HCT116 (cell line): ENCODE measurements around the gene GNPTG. TPM values are rescaled to one million over a fixed set of nuclear protein-coding genes. Genes with fewer than 3 reads are reported as not detected.

ENCODE experiments used
- ATAC-seq: fragments of 200-7000 bp; cut with Tn5 transposase; 2 replicates; pipeline ENCODE4 v1.9.1; 2020; ENCODE audit warnings: mild to moderate bottlenecking, moderate library complexity
- BruUV-seq: library from RNA; stranded (reverse); fragments of 400-500 nt; replicated peaks from 2 replicates; lab custom pipeline; 2021; lab: Mats Ljungman, UMichigan
- CTCF ChIA-PET: fragments of 300-600 bp; sonication (Branson Sonifier 250); formaldehyde crosslinking; loops from one replicate; lab custom pipeline; 2021; ENCODE audit warnings: antibody characterized with exemption; lab: Charles Lee
- POLR2A ChIA-PET: fragments of 300-600, 350-600 bp; sonication (Branson Sonifier 250); formaldehyde crosslinking; loops from one replicate; lab custom pipeline; 2021; ENCODE audit warnings: antibody characterized with exemption; lab: Charles Lee
- RAD21 ChIA-PET, 2 experiments: fragments of 300-600 bp; sonication (Branson Sonifier 250); formaldehyde crosslinking; loops; one replicate each; lab custom pipeline; 2023; ENCODE audit warnings: low total read pairs in 2 of 2; ENCODE audit not compliant: uncharacterized antibody in 2 of 2, unreplicated experiment in 2 of 2, low non-redundant PET in 1 of 2; lab: Charles Lee
- DNase-seq: peaks from one replicate; pipeline ENCODE4 v3.0.0-alpha.2; 2010; ENCODE audit warnings: low read depth, low spot score
- H2AFZ ChIP-seq: fragments of 200-600 bp; shearing (Covaris generic), sonication (generic); 2 replicates; pipeline ENCODE4 v1.6.1; 2017; ENCODE audit warnings: low read depth, mixed run types, mixed read lengths, antibody characterized with exemption, low read length; ENCODE audit not compliant: poor library complexity, severe bottlenecking
- H3K27ac ChIP-seq: 2 replicates; pipeline ENCODE4 v1.5.1; 2012; ENCODE audit warnings: low read depth, low read length
- H3K27me3 ChIP-seq: fragments of 200-600 bp; sonication (generic); 2 replicates; pipeline ENCODE4 v1.6.1; 2016; ENCODE audit warnings: mixed run types, low read length, mixed read lengths; ENCODE audit not compliant: insufficient read depth
- H3K36me3 ChIP-seq, 2 experiments: fragments of 200-500 bp in 1 of 2; fragments of 200-600 bp in 1 of 2; sonication (Bioruptor generic) in 1 of 2; sonication (generic) in 1 of 2; 2 replicates each; pipeline versions ENCODE4 v1.5.1 to v1.6.1; 2014 to 2016; ENCODE audit warnings: low read length in 2 of 2, inconsistent platforms in 1 of 2, mixed read lengths in 1 of 2, mixed run types in 1 of 2; ENCODE audit not compliant: insufficient read depth in 2 of 2, control insufficient read depth in 1 of 2
- H3K4me1 ChIP-seq, 2 experiments: fragments of 200-600 bp in 1 of 2; sonication (generic) in 1 of 2; 2 replicates each; pipeline versions ENCODE4 v1.5.1 to v1.6.1; 2012 to 2017; ENCODE audit warnings: low read length in 2 of 2, inconsistent platforms in 1 of 2, mild to moderate bottlenecking in 1 of 2, mixed read lengths in 1 of 2, mixed run types in 1 of 2, moderate library complexity in 1 of 2; ENCODE audit not compliant: insufficient read depth in 2 of 2, control insufficient read depth in 1 of 2
- H3K4me2 ChIP-seq: fragments of 200-600 bp; sonication (generic); 2 replicates; pipeline ENCODE4 v1.6.1; 2017; ENCODE audit warnings: mixed run types, low read length, mixed read lengths
- H3K4me3 ChIP-seq, 2 experiments: fragments of 200-600 bp in 1 of 2; sonication (generic) in 1 of 2; replicated peaks in 1 of 2; 2 replicates each; pipeline ENCODE4 v1.5.1; 2011 to 2016; ENCODE audit warnings: low read length in 2 of 2, control low read depth in 1 of 2, low read depth in 1 of 2, mild to moderate bottlenecking in 1 of 2, mixed read lengths in 1 of 2, mixed run types in 1 of 2
- H3K79me2 ChIP-seq: fragments of 200-600 bp; sonication (generic); 2 replicates; pipeline ENCODE4 v1.6.1; 2017; ENCODE audit warnings: mild to moderate bottlenecking, mixed run types, low read length, moderate library complexity, mixed read lengths; ENCODE audit not compliant: insufficient read depth
- H3K9ac ChIP-seq: fragments of 200-600 bp; sonication (generic); 2 replicates; pipeline ENCODE4 v1.6.1; 2016; ENCODE audit warnings: low read length, mixed read lengths
- H3K9me2 ChIP-seq: fragments of 200-600 bp; sonication (generic), shearing (Covaris generic); 2 replicates; pipeline ENCODE4 v1.6.1; 2017; ENCODE audit warnings: mixed run types, mild to moderate bottlenecking, moderate library complexity; ENCODE audit not compliant: insufficient read depth
- H3K9me3 ChIP-seq, 2 experiments: fragments of 200-500 bp in 1 of 2; fragments of 200-600 bp in 1 of 2; sonication (Bioruptor generic) in 1 of 2; sonication (generic) in 1 of 2; 2 replicates each; pipeline ENCODE4 v1.6.1; 2014 to 2017; ENCODE audit warnings: low read length in 2 of 2, mixed read lengths in 2 of 2, inconsistent platforms in 1 of 2, low read depth in 1 of 2, mild to moderate bottlenecking in 1 of 2, mixed run types in 1 of 2, moderate library complexity in 1 of 2; ENCODE audit not compliant: control insufficient read depth in 1 of 2, insufficient read depth in 1 of 2
- H4K20me1 ChIP-seq: fragments of 200-600 bp; sonication (generic), shearing (Covaris generic); 2 replicates; pipeline ENCODE4 v1.6.1; 2017; ENCODE audit warnings: mixed run types, mild to moderate bottlenecking, moderate library complexity; ENCODE audit not compliant: insufficient read depth
- CBX3 ChIP-seq: IDR thresholded peaks from 2 replicates; pipeline ENCODE4 v1.6.1; 2012; ENCODE audit warnings: low read depth
- EGR1 ChIP-seq: IDR thresholded peaks from 2 replicates; pipeline ENCODE4 v1.6.1; 2012; ENCODE audit warnings: low read depth
- ELF1 ChIP-seq: IDR thresholded peaks from 2 replicates; pipeline ENCODE4 v1.6.1; 2012; ENCODE audit warnings: low read depth, borderline replicate concordance
- EZH2 ChIP-seq: fragments of 200-600 bp; sonication (generic); IDR thresholded peaks from 2 replicates; pipeline ENCODE4 v1.6.1; 2017; ENCODE audit warnings: antibody characterized with exemption, mixed run types
- EZH2phosphoT487 ChIP-seq: fragments of 200-600 bp; IDR thresholded peaks from 2 replicates; pipeline ENCODE4 v1.6.1; 2018; ENCODE audit warnings: antibody characterized with exemption, borderline replicate concordance
- FOSL1 ChIP-seq: IDR thresholded peaks from 2 replicates; pipeline ENCODE4 v1.6.1; 2012; ENCODE audit warnings: low read depth
- JUND ChIP-seq: IDR thresholded peaks from 2 replicates; pipeline ENCODE4 v1.6.1; 2012
- POLR2AphosphoS5 ChIP-seq: IDR thresholded peaks from 2 replicates; pipeline ENCODE4 v1.6.1; 2011; ENCODE audit warnings: mild to moderate bottlenecking, low read depth, low read length, moderate library complexity
- RAD21 ChIP-seq: IDR thresholded peaks from 2 replicates; pipeline ENCODE4 v1.6.1; 2012; ENCODE audit warnings: low read depth, mild to moderate bottlenecking
- SP1 ChIP-seq: IDR thresholded peaks from 2 replicates; pipeline ENCODE4 v1.6.1; 2012; ENCODE audit warnings: low read depth
- SRF ChIP-seq: IDR thresholded peaks from 2 replicates; pipeline ENCODE4 v1.6.1; 2012; ENCODE audit warnings: low read depth
- TCF7L2 ChIP-seq: IDR thresholded peaks from 2 replicates; pipeline ENCODE4 v1.7.0; 2011; ENCODE audit warnings: borderline replicate concordance, inconsistent platforms; ENCODE audit not compliant: insufficient read depth, insufficient read length; ENCODE audit errors: extremely low read depth
- YY1 ChIP-seq: IDR thresholded peaks from 2 replicates; pipeline ENCODE4 v1.6.1; 2011; ENCODE audit warnings: low read length, low read depth, moderate library complexity, mild to moderate bottlenecking; ENCODE audit not compliant: insufficient replicate concordance; ENCODE audit errors: extremely low read depth
- ZFX ChIP-seq: fragments of 450-650 bp; IDR thresholded peaks from 2 replicates; pipeline ENCODE4 v1.6.1; 2017
- ZNF274 ChIP-seq: fragments of 200-500 bp; sonication (Bioruptor generic); IDR thresholded peaks from 2 replicates; pipeline ENCODE4 v1.6.1; 2014; ENCODE audit warnings: mild to moderate bottlenecking, low read depth, low read length, inconsistent platforms
- intact Hi-C: fragments of 100-400 bp; cut with micrococcal nuclease; formaldehyde crosslinking; loops from 2 replicates; pipeline ENCODE4 v1.10.0; 2022
- total RNA-seq: library from RNA; stranded (reverse); gene quantifications from one replicate; pipeline ENCODE4 v1.2.1, GENCODE V29; 2021; ENCODE audit not compliant: unreplicated experiment
- TF ChIP-seq, protein P1 (sequence below): IDR thresholded peaks from 2 replicates; pipeline ENCODE4 v1.6.1; 2012; ENCODE audit warnings: low read depth
- TF ChIP-seq, protein P2 (sequence below), 3 experiments: fragments of 200-600 bp in 1 of 3; sonication (generic) in 1 of 3; IDR thresholded peaks in 2 of 3; conservative IDR thresholded peaks in 1 of 3; 2 replicates each; pipeline ENCODE4 v1.5.1; 2012 to 2017; ENCODE audit warnings: low read depth in 2 of 3, low read length in 2 of 3, antibody characterized with exemption in 1 of 3, borderline replicate concordance in 1 of 3, control low read depth in 1 of 3, mild to moderate bottlenecking in 1 of 3, mixed read lengths in 1 of 3, mixed run types in 1 of 3, moderate library complexity in 1 of 3; ENCODE audit not compliant: insufficient read depth in 1 of 3
- TF ChIP-seq, protein P3 (sequence below): IDR thresholded peaks from 2 replicates; pipeline ENCODE4 v1.6.1; 2012
- TF ChIP-seq, protein P4 (sequence below): IDR thresholded peaks from 2 replicates; pipeline ENCODE4 v1.6.1; 2011; ENCODE audit warnings: mild to moderate bottlenecking, low read length, moderate library complexity; ENCODE audit not compliant: insufficient replicate concordance; ENCODE audit errors: extremely low read depth
- TF ChIP-seq, protein P5 (sequence below): IDR thresholded peaks from 2 replicates; pipeline ENCODE4 v1.6.1; 2012

Gene GNPTG
- total RNA-seq, 1 experiment from 2014 or later, result 35.2 TPM

DNA sequence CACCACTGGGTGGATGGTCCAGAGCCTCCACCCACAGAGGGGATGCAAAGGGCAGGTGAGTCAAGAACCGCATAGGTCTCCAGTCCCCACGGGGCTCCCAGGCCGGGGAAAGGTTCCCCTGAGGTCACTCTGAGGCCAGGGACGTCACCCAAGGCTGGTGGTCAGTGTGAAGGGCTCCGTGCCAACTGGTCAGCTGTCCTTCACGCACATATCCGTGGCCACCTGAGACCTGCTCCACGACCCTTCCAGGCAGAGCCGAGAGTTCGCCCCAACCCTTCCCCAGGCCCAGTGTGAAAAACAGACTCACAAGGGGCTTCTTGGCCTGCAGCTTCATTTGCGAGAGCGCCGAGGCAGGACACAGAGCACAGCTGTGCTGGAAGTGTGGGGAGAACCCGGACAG is 2.8 kb upstream of the GNPTG start:
- Histone ChIP-seq H3K27me3 (no peaks in the 10 kb centered on the region), H3K9me2 (no peaks in the 10 kb centered on the region), H3K36me3 (peaks cover 0 to 9% of the 10 kb centered on the region in 2 experiments; a peak in 1 of 4 replicates), H3K4me1 (peaks cover 14 to 19% of the 10 kb centered on the region in 2 experiments), H2AFZ (no peak overlapping the region), H3K79me2 (peaks cover 38% of the 10 kb centered on the region), H3K4me2 (no peak overlapping the region), H3K9me3 (no peaks in the 10 kb centered on the region), H3K27ac (no peak overlapping the region), H4K20me1 (no peaks in the 10 kb centered on the region), H3K4me3 (no peak overlapping the region), H3K9ac (no peak overlapping the region)
- CTCF ChIA-PET, result no interaction called here
- ATAC-seq (no peak), DNase-seq (no peak)
- intact Hi-C loops, result no loop called here
- RAD21 ChIA-PET, result no interaction called here
- POLR2A ChIA-PET, result no interaction called here
- TF ChIP-seq EGR1 (no peak), POLR2AphosphoS5 (no peak), EZH2phosphoT487 (no peak), YY1 (no peak), CBX3 (no peak), SP1 (no peak), ZFX (no peak), ELF1 (no peak), EZH2 (no peak), SRF (no peak), TCF7L2 (no peak), JUND (no peak), ZNF274 (no peak), RAD21 (no peak), FOSL1 (no peak)
- TF ChIP-seq, protein P1, sequence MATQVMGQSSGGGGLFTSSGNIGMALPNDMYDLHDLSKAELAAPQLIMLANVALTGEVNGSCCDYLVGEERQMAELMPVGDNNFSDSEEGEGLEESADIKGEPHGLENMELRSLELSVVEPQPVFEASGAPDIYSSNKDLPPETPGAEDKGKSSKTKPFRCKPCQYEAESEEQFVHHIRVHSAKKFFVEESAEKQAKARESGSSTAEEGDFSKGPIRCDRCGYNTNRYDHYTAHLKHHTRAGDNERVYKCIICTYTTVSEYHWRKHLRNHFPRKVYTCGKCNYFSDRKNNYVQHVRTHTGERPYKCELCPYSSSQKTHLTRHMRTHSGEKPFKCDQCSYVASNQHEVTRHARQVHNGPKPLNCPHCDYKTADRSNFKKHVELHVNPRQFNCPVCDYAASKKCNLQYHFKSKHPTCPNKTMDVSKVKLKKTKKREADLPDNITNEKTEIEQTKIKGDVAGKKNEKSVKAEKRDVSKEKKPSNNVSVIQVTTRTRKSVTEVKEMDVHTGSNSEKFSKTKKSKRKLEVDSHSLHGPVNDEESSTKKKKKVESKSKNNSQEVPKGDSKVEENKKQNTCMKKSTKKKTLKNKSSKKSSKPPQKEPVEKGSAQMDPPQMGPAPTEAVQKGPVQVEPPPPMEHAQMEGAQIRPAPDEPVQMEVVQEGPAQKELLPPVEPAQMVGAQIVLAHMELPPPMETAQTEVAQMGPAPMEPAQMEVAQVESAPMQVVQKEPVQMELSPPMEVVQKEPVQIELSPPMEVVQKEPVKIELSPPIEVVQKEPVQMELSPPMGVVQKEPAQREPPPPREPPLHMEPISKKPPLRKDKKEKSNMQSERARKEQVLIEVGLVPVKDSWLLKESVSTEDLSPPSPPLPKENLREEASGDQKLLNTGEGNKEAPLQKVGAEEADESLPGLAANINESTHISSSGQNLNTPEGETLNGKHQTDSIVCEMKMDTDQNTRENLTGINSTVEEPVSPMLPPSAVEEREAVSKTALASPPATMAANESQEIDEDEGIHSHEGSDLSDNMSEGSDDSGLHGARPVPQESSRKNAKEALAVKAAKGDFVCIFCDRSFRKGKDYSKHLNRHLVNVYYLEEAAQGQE, result no peak
- TF ChIP-seq, protein P2, sequence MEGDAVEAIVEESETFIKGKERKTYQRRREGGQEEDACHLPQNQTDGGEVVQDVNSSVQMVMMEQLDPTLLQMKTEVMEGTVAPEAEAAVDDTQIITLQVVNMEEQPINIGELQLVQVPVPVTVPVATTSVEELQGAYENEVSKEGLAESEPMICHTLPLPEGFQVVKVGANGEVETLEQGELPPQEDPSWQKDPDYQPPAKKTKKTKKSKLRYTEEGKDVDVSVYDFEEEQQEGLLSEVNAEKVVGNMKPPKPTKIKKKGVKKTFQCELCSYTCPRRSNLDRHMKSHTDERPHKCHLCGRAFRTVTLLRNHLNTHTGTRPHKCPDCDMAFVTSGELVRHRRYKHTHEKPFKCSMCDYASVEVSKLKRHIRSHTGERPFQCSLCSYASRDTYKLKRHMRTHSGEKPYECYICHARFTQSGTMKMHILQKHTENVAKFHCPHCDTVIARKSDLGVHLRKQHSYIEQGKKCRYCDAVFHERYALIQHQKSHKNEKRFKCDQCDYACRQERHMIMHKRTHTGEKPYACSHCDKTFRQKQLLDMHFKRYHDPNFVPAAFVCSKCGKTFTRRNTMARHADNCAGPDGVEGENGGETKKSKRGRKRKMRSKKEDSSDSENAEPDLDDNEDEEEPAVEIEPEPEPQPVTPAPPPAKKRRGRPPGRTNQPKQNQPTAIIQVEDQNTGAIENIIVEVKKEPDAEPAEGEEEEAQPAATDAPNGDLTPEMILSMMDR (IDR thresholded peaks at IDR 0.05 in 2 of 3, conservative IDR thresholded peaks at IDR 0.05 in 1 of 3; ENCODE audit: borderline replicate concordance in 1 of 3, insufficient read depth in 1 of 3, low read depth in 2 of 3, low read length in 2 of 3), result no peak
- TF ChIP-seq, protein P3, sequence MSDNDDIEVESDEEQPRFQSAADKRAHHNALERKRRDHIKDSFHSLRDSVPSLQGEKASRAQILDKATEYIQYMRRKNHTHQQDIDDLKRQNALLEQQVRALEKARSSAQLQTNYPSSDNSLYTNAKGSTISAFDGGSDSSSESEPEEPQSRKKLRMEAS, result no peak
- TF ChIP-seq, protein P4, sequence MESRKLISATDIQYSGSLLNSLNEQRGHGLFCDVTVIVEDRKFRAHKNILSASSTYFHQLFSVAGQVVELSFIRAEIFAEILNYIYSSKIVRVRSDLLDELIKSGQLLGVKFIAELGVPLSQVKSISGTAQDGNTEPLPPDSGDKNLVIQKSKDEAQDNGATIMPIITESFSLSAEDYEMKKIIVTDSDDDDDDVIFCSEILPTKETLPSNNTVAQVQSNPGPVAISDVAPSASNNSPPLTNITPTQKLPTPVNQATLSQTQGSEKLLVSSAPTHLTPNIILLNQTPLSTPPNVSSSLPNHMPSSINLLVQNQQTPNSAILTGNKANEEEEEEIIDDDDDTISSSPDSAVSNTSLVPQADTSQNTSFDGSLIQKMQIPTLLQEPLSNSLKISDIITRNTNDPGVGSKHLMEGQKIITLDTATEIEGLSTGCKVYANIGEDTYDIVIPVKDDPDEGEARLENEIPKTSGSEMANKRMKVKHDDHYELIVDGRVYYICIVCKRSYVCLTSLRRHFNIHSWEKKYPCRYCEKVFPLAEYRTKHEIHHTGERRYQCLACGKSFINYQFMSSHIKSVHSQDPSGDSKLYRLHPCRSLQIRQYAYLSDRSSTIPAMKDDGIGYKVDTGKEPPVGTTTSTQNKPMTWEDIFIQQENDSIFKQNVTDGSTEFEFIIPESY, result no peak
- TF ChIP-seq, protein P5, sequence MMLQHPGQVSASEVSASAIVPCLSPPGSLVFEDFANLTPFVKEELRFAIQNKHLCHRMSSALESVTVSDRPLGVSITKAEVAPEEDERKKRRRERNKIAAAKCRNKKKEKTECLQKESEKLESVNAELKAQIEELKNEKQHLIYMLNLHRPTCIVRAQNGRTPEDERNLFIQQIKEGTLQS, result no peak
- no TSS peak for BruUV-seq
